Measurements from ENCODE around the gene PKIB. TPM values are rescaled to one million over a fixed set of nuclear protein-coding genes. Genes with fewer than 3 reads are reported as not detected.

The PKIB gene
- total RNA-seq, 4 donors from 2014 or later, result 4.1 to 119 (median 41.9) TPM

- H3K27ac ChIP-seq, result peak overlapping the region in 1 of 4 donors; percentile 21
Measured at GRCh38 chr6:122654012-122654411, 43.8 kb downstream of the PKIB start.

GRCh38 chr6:122657601-122658000, 47.4 kb downstream of the PKIB start:
- Histone ChIP-seq H3K9me3 (no peaks in the 10 kb centered on the region), H3K4me1 (peaks cover 0 to 7% (median 0%) of the 10 kb centered on the region in 4 donors), H3K36me3 (no peaks in the 10 kb centered on the region), H3K27ac (no peak overlapping the region), H3K27me3 (no peaks in the 10 kb centered on the region), H3K4me3 (no peak overlapping the region)
- no peak for TF ChIP-seq POLR2A (IDR thresholded peaks at IDR 0.05)
- TF ChIP-seq CTCF (IDR thresholded peaks at IDR 0.05), result no peak
- DNase-seq, result no peak

More at GRCh38 chr6:122654012-122654411, 43.8 kb downstream of the PKIB start:
- H3K4me1 ChIP-seq, result peaks cover 0 to 7% (median 0%) of the 10 kb centered on the region in 4 donors
- H3K27me3 ChIP-seq, result no peaks in the 10 kb centered on the region
- no peak for DNase-seq
- H3K9me3 ChIP-seq, result no peaks in the 10 kb centered on the region
- H3K4me3 ChIP-seq, result no peak overlapping the region
- no peaks in the 10 kb centered on the region for H3K36me3 ChIP-seq
- TF ChIP-seq CTCF (IDR thresholded peaks at IDR 0.05) (no peak), POLR2A (IDR thresholded peaks at IDR 0.05) (no peak)

- no peak for TF ChIP-seq CTCF (IDR thresholded peaks at IDR 0.05)
- no peak for TF ChIP-seq POLR2A (IDR thresholded peaks at IDR 0.05)
- H3K9me3 ChIP-seq, result no peaks in the 10 kb centered on the region
- DNase-seq, result no peak
- H3K36me3 ChIP-seq, result no peaks in the 10 kb centered on the region
- peaks cover 0 to 7% (median 0%) of the 10 kb centered on the region in 4 donors for H3K4me1 ChIP-seq
- H3K27me3 ChIP-seq, result no peaks in the 10 kb centered on the region
- H3K4me3 ChIP-seq, result no peak overlapping the region
- H3K27ac ChIP-seq, result no peak overlapping the region
Measured at GRCh38 chr6:122660296-122660695, 50.1 kb downstream of the PKIB start.

GRCh38 chr6:122663981-122664380, 53.8 kb downstream of the PKIB start:
- H3K4me3 ChIP-seq, result no peak overlapping the region
- no peaks in the 10 kb centered on the region for H3K9me3 ChIP-seq
- no peaks in the 10 kb centered on the region for H3K27me3 ChIP-seq
- no peaks in the 10 kb centered on the region for H3K36me3 ChIP-seq
- no peaks in the 10 kb centered on the region for H3K4me1 ChIP-seq
- no peak for DNase-seq
- no peak overlapping the region for H3K27ac ChIP-seq
- TF ChIP-seq POLR2A (IDR thresholded peaks at IDR 0.05) (no peak), CTCF (IDR thresholded peaks at IDR 0.05) (no peak)

GRCh38 chr6:122665929-122666328, 55.7 kb downstream of the PKIB start:
- Histone ChIP-seq H3K36me3 (no peaks in the 10 kb centered on the region), H3K4me1 (no peaks in the 10 kb centered on the region), H3K9me3 (no peaks in the 10 kb centered on the region), H3K27me3 (no peaks in the 10 kb centered on the region), H3K4me3 (no peak overlapping the region), H3K27ac (no peak overlapping the region)
- DNase-seq, result no peak
- TF ChIP-seq CTCF (IDR thresholded peaks at IDR 0.05) (no peak), POLR2A (IDR thresholded peaks at IDR 0.05) (no peak)

GRCh38 chr6:122666418-122666817, 56.2 kb downstream of the PKIB start:
- H3K4me3 ChIP-seq, result no peak overlapping the region
- no peak overlapping the region for H3K27ac ChIP-seq
- H3K4me1 ChIP-seq, result peaks cover 0 to under 1% (median 0%) of the 10 kb centered on the region in 4 donors
- no peaks in the 10 kb centered on the region for H3K36me3 ChIP-seq
- H3K27me3 ChIP-seq, result no peaks in the 10 kb centered on the region
- no peak for TF ChIP-seq CTCF (IDR thresholded peaks at IDR 0.05)
- no peak for DNase-seq
- no peaks in the 10 kb centered on the region for H3K9me3 ChIP-seq

Data from Peyer's patch (tissue), 4 donors.